ENCODE results near the gene MAP3K5. TPM values are rescaled to one million over a fixed set of nuclear protein-coding genes. Genes with fewer than 3 reads are reported as not detected.

The MAP3K5 gene
- total RNA-seq, 1 donor from 2014 or later, result 18.3 TPM

DNA sequence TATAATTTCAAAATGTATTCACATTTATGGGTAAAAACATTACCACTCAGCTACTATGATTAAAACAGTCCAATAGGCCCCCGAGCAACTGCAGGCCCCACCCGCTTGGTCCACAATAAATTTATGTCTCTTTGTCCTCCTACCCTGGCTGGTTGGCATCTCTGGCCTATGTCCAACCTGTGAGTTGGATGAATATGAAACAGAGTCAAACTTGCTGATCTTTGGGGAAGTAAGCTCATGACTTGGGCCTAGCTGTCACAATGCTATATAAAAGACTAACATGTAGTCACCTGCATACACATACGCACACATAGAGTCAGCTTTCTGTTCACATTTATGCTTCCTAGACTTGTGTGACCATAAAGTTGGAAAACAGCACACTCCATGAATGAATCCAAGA lies 262.6 kb downstream of the MAP3K5 start:
- FAIRE-seq, result no peak
- no peak for DNase-seq (ENCODE audit: low spot score in 2 of 2)

DNA sequence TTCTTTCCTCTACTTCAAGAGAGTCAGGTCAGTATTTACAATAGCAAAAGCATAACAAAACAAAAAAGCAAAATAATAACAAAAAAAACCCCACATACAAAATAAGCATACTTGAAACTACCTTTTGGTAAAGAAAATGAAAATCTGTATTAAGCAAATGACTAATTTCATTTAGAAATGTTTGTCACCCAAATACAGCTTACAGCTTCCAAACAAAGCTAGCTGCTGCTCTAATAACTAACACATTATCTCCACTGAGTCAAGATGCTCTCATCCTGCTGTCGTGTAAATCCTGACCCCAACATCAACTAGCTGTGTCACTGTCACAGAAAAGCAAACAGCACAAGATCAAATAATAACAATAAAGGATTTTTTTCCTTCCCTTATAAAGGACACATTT lies 263.8 kb downstream of the MAP3K5 start:
- DNase-seq (ENCODE audit: low spot score in 2 of 2) (no peak), FAIRE-seq (no peak)

DNA sequence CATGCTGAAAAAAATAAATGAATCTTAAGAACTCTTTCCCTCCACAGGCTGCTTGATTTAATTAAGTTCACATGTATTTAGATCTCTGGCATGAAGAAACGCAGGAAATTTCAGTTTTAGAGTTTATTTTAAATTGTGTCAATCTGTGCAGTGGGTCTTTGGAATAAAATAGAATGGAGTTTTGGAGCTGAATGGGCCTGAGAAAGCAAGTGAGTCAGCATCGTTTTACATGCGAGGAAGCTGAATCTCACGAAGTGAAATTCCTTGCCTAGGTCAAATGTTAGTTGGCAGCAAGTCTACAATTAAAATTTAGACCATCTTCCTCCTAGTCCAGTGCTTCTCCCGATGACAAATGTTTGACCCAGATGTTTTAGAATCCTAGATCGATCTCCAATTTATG lies 264.4 kb downstream of the MAP3K5 start:
- DNase-seq (ENCODE audit: low spot score in 2 of 2) (no peak), FAIRE-seq (no peak)

DNA sequence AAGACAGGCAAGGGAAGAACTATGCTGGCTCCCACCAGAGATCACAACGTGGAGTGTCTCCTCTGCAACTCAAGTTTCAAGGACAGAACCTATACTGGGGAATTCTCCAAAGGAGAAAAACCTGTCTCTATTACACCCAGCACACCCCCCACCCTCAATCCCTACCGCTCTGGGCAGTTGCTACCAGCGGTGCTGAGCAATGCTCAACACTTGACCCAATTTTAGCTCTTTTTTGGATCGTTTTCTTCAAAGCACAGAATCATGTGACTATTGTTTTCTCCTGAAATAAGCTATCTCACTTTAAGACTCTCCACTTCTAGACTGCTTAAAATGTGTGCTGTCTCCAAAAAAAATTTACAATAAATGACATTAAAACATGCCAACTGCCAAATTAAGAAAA lies 265.3 kb downstream of the MAP3K5 start:
- DNase-seq (ENCODE audit: low spot score in 2 of 2), result no peak
- FAIRE-seq, result no peak

DNA sequence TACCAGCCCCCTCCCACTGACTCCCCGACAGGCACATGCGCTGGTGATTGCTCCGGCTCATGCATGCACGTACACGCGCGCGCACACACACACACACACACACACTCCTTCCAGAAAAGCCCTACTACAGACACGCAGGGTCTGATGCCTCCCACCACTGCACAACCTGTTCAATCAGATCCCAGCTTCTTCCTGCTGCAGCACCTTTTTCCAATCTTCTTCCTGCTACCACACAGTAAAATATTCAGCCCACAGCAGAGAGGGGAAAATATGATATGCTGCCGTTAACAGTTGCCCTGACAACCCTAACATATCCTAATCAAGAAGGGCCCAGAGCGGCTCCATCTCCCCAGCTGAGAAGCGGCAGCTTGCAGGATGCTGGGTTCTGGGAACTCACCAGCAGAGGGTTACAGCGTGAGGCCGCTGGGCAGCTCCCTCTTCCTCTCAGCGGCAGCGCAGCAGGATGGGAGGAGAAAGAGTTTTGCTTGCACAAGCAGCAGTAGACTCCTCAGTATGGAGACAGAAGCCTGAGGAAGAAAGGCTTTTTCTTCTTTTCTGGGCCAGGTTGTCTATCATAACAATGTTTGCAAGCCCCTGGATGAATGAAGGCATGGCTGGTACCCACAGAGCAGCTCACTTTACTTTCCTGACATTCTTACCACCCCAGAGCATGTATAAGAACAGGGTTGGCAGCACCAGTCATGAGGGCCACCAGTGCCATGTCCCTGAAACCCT lies 265.9 kb downstream of the MAP3K5 start:
- FAIRE-seq (no peak), DNase-seq (ENCODE audit: low spot score in 2 of 2) (peak in 1 of 2 donors; percentile 33)

DNA sequence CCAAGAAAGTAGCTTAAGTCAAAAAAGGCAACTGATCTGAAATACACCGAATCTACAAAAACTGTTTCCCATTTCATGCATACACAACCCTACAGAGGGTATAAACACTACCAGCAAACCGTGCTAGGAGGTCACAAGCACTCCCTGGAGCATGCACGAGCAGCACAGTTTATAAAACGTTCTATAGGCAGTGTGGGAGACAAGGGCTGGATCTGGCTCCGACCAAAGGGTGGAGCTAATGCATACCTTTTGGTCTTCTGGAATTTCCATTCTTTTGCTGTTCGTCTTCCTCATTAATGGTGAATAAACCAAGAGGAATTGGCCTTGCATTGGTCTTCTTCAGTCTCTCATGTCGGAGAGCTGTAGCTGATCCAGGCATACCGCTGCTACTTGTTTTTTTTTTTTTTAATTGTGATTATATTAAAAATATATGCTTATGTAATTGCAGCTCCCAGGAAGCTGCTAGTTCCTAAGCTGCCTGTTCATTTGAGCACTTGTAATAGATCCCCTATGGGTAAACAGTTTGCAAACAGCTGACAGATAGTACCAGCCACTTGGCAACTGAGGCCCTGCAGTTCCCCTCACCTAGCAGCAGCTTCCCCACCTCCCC lies 266.6 kb downstream of the MAP3K5 start:
- FAIRE-seq, result no peak
- no peak for DNase-seq (ENCODE audit: low spot score in 2 of 2)

DNA sequence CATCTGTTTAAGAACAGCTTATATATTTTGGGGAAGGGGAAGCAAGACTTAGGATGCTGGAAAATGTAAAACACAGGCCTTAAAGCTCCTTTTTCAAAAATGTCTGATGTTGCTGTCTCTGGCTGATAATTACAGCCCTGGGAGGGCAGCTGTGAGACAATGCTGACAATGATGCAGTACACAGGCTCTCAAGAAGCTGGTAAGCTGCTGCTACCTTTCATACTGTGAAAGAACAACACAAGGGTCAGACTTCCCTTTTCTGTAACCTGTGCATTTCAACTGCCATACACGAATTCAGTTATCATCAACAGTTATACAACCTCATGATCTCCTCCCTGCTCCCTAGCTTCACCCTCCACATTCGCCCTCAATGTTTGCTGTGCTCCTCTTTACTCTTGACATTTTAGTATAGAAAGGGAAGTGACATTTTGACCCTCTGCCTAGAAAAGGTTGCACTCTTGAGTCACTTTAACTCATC lies 267.3 kb downstream of the MAP3K5 start:
- DNase-seq (ENCODE audit: low spot score in 2 of 2) (no peak), FAIRE-seq (no peak)

DNA sequence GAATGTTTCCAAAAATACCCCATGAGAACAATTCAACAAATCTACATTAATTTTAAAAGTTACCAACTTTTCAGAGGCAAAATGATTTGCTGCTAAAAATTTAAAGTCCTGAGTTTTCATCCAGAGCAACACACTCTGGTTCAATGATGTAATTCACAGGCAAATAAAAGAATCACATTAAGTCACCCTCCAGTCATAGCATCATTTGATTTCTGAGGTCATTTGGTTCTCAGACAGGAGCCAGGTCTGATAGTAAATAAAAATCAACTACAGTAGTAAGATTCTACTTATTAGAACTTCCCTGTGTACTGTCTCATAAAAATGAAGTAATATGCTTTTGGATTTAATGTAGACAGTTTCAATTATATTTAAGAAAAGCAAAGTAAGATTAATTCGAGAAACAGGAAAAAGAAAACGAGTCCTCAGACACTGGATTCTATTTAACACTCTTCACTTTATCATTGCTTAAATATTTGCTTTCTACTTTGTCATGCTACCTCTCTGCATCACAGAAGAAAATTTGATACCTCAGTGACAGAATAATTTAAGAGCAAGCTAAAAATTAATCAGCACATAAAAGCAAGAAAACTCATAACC lies 267.8 kb downstream of the MAP3K5 start:
- no peak for DNase-seq (ENCODE audit: low spot score in 2 of 2)

DNA sequence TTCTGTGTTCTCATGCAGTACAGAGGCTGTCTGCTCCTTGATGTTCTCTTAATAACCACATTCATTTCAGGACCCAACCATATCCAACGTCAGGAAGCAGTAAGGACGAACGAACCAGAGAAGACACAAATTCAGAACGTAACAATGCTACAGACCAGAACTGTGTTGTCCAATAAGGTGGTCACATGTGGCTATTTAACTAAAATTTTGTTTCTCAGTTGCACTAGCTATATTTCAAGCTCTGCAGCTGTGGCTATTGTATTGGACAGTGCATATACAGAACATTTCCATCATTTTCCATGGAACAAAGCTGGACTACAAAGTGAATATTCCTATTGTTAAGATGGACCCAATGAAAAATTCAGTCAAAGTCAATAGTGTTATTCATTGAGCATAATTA lies 269.1 kb downstream of the MAP3K5 start:
- FAIRE-seq (peak; percentile 3), DNase-seq (ENCODE audit: low spot score in 2 of 2) (no peak)

More for the DNA sequence above, 267.8 kb downstream of the MAP3K5 start:
- FAIRE-seq, result no peak

DNA sequence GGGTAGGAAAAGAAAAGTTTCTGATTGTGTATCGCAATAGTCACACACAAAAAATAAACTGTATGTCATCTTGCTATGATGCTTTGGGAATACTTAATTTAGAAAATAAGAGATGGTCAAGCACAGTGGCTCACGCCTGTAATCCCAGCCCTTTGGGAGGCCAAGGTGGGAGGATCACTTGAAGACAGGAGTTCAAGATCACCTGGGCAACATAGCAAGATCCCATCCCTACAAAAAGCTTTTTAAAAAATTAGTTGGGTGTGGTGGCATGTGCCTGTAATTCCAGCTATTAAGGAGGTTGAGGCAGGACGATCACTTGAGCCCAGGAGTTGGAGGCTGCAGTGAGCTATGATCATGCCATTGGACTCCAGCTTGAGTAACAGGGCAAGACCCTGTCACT lies 269.6 kb downstream of the MAP3K5 start:
- FAIRE-seq (no peak), DNase-seq (ENCODE audit: low spot score in 2 of 2) (no peak)

DNA sequence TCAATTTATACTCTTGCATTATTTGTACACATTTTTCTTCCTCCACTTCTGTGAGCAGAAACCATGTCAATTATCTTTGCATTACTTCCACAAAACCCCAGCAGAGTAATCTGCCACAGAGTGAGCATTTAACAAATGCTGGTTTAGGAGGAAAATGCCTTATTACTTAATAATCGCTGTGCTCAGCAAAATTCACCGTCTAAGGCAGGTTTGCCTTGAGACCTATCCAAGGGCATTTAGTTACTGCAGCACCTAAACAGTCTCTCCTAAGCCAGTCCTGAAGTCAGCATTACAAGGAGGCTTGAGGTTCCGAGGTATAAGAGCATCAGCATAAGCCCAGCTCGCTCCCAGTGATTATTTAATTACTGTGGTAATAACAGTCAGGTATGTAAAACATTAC lies 270.4 kb downstream of the MAP3K5 start:
- no peak for FAIRE-seq

DNA sequence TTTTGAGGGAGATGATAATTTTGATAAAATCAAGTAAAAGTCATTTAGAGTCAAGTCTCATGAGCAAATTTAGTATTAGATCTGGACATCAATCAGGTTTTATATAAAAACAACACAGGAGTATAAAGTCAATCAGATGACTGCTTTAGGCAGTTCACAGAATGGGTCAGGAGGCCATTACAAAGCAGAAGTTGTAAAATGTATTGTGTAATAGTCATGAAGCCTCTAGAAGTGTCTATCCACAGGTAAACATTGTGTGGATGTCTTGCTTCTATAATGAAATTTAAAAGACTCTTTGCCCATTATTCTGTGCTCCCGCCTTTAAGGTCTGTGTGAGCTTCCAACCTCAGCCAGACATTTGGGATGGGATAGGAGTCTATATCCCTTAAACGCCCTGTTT lies 270.9 kb downstream of the MAP3K5 start:
- DNase-seq (ENCODE audit: low spot score in 2 of 2) (no peak), FAIRE-seq (no peak)

More for the DNA sequence above, 270.4 kb downstream of the MAP3K5 start:
- DNase-seq (ENCODE audit: low spot score in 2 of 2), result no peak

DNA sequence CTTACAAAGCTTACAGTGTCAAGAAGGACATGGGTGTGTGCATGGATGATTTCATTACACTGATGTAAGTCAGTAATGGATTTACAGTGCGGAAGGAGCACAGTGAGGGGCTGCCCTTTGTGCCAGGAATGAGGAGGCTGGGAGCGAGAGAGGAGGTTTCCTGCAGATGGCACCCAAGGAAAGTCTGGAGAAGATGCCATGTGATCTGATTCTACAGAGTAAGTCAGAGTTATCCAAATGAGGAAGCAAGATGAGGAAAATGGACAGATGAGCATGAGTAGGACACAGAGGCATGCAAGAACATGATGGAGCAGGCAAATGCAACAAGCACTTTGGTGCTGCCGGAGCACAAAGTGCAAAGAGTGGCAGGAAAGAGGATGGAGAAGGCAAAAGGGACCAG lies 271.8 kb downstream of the MAP3K5 start:
- DNase-seq (ENCODE audit: low spot score in 2 of 2), result no peak
- no peak for FAIRE-seq

DNA sequence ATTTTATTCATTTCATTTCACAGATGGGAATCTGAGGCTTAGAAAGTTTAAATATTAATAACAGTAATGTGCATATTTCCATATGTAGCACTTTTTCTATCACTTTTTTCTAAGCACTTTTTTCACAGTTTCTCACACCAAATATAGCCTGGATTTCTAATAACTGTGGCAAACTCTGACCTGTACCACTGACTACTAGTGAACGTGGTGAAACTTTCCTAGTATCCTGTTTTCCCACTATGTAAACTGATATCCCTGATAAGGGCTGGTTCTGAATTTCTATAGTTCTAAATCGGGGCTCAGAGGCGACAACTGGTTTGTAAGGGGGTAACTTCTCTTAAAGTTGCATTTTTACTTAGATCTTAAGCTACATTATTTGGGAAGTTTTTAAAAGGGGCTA lies 274.7 kb downstream of the MAP3K5 start:
- FAIRE-seq (no peak), DNase-seq (ENCODE audit: low spot score in 2 of 2) (no peak)

DNA sequence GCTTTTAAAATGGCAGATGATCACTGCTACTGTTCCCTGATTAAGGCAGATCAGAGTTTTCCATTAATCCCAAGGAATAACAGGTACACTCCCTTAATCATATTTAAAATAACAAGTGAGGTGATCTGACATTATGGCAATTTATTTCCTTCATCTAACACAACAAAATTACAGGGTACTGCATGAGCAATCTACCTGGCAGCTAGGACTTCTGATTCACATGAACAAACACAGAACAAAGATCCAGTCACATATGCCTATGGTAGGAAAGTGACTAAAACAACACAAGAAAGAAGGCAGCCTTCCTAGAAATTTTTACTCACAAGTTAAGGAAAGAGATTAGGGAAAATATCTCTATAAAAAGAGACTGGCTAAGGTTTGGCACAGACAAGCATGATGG lies 275.3 kb downstream of the MAP3K5 start:
- FAIRE-seq (no peak), DNase-seq (ENCODE audit: low spot score in 2 of 2) (no peak)

DNA sequence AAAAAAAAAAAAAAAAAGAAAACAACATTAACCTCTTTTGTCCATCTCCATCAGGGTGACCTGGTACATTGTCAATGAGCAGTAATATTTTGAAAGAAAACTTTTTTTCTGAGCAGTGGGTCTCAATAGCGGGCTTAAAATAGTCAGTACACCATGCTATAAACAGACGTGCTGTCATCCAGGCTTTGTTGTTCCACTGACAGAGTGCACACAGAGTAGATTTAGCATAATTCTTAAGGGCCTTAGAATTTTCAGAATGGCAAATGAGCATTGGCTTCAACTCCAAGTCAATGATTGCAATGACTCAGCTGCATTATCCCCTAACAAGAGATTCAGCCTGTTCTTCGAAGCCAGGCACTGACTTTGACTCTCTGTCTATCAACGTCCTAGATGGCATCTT lies 277.7 kb downstream of the MAP3K5 start:
- FAIRE-seq, result no peak
- DNase-seq (ENCODE audit: low spot score in 2 of 2), result no peak

DNA sequence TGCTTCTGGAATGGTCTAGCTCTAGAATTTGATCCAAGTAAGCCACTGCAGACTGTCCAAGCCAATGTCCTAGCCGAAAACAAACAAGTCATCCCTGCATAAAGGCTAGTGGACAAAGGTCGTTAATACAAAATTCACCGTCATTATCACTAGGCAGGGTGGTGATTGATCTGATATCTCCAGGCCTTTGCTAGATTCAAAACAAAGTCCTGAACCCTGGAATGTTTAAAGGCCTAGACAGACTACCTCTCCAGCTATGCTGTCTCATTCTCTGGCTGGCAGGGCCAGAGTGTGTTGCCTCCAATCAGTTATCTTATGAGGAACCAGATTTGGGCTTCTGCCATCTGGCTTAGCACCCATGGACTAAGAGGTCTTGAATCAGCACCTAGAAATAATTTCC lies 280.4 kb downstream of the MAP3K5 start:
- FAIRE-seq (no peak), DNase-seq (ENCODE audit: low spot score in 2 of 2) (no peak)

DNA sequence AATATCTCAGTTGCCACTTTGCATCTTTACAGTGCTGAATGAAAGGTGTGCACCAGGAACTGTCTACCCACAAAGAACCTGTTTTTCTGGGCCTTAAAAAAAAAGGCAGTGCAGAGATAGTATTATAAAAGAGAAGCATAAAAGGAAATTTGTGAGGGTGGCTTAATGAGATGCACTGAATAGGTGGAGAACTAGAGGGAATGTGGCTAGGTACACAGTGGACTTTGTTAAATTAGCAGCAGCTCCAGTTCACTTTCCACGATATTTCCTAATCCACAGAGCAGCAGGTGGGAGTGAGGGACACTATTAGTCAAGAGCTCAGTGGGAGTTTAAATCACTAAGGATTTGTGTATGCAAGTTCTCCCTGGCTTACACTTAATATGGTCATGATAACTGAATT lies 280.9 kb downstream of the MAP3K5 start:
- DNase-seq (ENCODE audit: low spot score in 2 of 2) (no peak), FAIRE-seq (no peak)

DNA sequence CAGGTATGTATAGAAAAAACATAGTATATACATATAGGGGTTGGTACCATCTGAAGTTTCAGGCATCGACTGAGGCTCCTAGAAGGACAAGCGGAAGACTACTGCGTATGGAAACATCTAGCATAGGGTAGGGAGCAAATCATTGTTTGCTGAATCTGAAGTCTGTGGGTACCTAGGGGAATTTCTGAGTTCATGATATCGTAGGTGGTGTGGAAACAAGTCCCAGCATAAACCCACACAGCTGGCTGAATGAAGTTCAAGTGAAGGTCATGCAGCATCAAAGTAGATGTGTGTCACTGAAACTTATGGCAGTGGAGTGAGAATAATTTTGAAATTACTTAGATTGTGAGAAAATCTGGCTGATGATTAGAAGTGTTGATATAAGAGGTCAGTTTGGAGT lies 281.5 kb downstream of the MAP3K5 start:
- DNase-seq (ENCODE audit: low spot score in 2 of 2), result no peak
- no peak for FAIRE-seq

DNA sequence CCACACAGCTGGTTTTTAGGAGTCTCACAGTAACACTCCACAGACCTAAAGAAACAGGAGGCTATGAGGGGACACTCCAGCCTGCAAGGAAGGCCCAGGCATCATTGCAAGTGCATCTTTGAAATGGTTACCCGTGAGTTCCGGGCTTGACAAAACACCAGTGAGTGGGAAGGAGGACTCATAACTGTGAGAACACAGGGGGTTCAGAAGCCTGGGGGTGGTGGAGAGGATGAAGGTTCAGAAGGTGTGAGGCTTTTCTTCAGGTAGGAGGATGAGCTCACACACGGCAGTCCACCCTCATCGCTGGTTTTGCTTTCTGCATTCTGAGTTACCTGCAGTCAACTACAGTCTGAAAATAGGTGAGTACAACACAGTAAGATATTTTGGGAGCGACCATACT lies 282.0 kb downstream of the MAP3K5 start:
- FAIRE-seq, result no peak
- no peak for DNase-seq (ENCODE audit: low spot score in 2 of 2)

DNA sequence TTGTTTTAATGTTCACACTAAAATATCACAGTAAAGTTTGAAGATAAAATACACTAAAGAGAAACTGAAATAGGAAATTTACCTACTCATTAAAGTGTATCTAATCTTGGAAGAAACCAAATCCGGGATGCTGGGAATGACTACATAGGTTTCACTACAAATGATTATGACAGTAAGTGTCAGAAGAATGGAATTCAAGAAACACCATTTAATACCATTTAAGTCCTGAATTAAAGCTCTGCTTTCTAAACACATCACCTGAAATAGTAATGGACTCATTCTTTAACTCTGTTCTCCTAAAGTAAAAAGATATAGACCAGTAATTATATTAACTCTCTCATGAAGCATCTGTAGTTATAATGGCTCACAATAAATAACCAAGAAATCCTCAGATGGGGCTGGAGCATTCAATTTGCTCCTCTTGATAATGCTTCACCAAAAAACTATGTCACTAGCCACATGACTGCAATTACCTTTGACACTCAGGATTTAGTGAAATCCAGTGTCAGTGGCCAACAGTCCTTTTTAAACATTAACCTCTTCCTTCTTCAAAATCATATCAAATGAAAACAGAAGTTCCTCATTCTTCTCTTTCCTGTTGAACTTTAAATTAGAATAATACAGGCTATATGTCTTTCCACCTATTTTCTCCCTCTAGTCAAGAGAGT lies 283.4 kb downstream of the MAP3K5 start:
- DNase-seq (ENCODE audit: low spot score in 2 of 2) (no peak), FAIRE-seq (no peak)
